HFFc6 (cell line): ENCODE results near the gene IL3RA. TPM values are rescaled to one million over a fixed set of nuclear protein-coding genes. Genes with fewer than 3 reads are reported as not detected.
"Not testable (repeated sequence)": the region's sequence is repeated elsewhere in the genome, so short reads cannot be mapped to it uniquely, and the experiment has no call there.

Source experiments
- DNase-seq: peaks from one replicate; pipeline ENCODE4 v3.0.0-alpha.2; 2018
- H3K27ac Mint-ChIP-seq: 2 replicates; pipeline ENCODE4 v1.8.0; 2020; ENCODE audit warnings: mild to moderate bottlenecking, mixed read lengths
- H3K27me3 Mint-ChIP-seq: 2 replicates; pipeline ENCODE4 v1.8.0; 2021; ENCODE audit warnings: mild to moderate bottlenecking, moderate library complexity, mixed read lengths; ENCODE audit not compliant: insufficient read depth
- H3K36me3 Mint-ChIP-seq: 2 replicates; pipeline ENCODE4 v1.8.0; 2021; ENCODE audit warnings: low read depth, mixed read lengths
- H3K4me1 Mint-ChIP-seq: 2 replicates; pipeline ENCODE4 v1.8.0; 2020; ENCODE audit warnings: low read depth, mixed read lengths
- H3K4me3 Mint-ChIP-seq: 2 replicates; pipeline ENCODE4 v1.8.0; 2020; ENCODE audit warnings: mild to moderate bottlenecking, moderate library complexity, mixed read lengths
- H3K9me3 Mint-ChIP-seq: 2 replicates; pipeline ENCODE4 v1.8.0; 2020; ENCODE audit warnings: mild to moderate bottlenecking, mixed read lengths
- microRNA-seq: library from miRNA; unstranded; fragments of <30 nt; microRNA quantifications from one replicate; pipeline ENCODE4, GENCODE V29; 2019
- total RNA-seq, 6 experiments: library from RNA; stranded (reverse); fragmentation: NEBNext Ultra II Directional; extraction: Animal tissue kit (Norgen Biotek cat#: 25700); gene quantifications; 2 replicates in 1 of 6; 3 replicates in 5 of 6; pipeline ENCODE4 v1.2.3, GENCODE V29; 2021
- TF ChIP-seq, protein P1 (sequence below): fragments of 200-600 bp; sonication (generic); IDR thresholded peaks from 2 replicates; pipeline ENCODE4 v1.5.0; 2021; ENCODE audit warnings: antibody characterized with exemption, mild to moderate bottlenecking

The IL3RA gene
- total RNA-seq, 6 experiments from 2014 or later, result 0.09 to 0.13 TPM; not detected in 4

DNA sequence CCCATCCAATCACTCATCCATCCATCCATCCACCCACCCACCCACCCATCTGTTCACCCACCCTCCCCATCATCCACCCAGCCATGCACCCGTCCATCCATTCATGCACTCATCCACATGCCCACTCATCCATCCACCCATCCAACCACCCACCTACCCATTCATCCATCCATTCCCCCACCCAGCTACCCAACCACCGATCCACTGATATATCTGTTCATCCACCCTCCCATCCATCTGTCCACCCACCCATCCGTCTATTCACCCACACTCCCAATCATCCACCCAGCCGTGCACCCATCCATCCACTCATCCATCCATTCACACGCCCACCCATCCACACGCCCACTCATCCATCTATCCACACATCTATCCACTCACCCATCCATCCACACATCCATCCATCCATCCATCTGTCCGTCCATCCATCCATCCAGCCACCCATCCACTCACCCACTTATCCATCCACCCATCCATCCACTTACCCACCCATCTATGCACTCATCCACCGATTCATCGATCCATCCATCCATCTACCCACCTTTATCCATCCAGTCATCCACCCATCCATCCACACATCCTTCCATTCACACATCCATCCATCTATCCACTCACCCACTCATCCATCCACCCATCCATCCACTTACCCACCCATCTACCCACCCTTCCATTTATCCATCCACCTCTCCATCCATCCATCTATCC lies 87.7 kb downstream of the IL3RA start:
- Mint-ChIP-seq H3K9me3 (peaks cover 46% of the 10 kb centered on the region), H3K4me3 (no peak overlapping the region), H3K27me3 (peaks cover 11% of the 10 kb centered on the region), H3K27ac (no peak overlapping the region), H3K36me3 (peaks cover 63% of the 10 kb centered on the region), H3K4me1 (no peaks in the 10 kb centered on the region)
- no peak for DNase-seq
- TF ChIP-seq, protein P1, sequence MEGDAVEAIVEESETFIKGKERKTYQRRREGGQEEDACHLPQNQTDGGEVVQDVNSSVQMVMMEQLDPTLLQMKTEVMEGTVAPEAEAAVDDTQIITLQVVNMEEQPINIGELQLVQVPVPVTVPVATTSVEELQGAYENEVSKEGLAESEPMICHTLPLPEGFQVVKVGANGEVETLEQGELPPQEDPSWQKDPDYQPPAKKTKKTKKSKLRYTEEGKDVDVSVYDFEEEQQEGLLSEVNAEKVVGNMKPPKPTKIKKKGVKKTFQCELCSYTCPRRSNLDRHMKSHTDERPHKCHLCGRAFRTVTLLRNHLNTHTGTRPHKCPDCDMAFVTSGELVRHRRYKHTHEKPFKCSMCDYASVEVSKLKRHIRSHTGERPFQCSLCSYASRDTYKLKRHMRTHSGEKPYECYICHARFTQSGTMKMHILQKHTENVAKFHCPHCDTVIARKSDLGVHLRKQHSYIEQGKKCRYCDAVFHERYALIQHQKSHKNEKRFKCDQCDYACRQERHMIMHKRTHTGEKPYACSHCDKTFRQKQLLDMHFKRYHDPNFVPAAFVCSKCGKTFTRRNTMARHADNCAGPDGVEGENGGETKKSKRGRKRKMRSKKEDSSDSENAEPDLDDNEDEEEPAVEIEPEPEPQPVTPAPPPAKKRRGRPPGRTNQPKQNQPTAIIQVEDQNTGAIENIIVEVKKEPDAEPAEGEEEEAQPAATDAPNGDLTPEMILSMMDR, result no peak

DNA sequence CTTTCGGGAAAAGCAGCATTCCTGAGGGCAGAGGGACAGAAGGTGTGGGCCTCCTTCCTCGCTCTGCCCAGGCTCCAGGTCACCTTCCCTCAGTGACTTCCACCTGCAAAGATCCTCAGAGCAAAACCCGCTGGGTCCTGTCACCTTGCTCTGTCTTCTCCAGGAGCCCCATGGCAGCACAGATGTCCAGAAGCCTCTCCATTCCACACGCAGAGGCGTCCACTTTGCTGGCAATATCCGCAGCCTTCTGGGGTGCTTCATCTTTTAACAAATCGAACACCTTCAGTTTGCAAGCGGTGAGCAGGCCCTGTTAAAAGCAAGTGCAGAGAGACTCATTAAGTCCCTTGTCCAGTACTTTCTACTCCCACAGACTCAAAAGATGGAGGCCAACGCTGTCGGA lies 88.8 kb downstream of the IL3RA start:
- Mint-ChIP-seq H3K36me3 (peaks cover 56% of the 10 kb centered on the region), H3K4me1 (no peaks in the 10 kb centered on the region), H3K27me3 (peaks cover 7% of the 10 kb centered on the region), H3K4me3 (no peak overlapping the region), H3K27ac (no peak overlapping the region), H3K9me3 (peaks cover 38% of the 10 kb centered on the region)
- no peak for DNase-seq
- TF ChIP-seq, protein P1, result no peak

DNA sequence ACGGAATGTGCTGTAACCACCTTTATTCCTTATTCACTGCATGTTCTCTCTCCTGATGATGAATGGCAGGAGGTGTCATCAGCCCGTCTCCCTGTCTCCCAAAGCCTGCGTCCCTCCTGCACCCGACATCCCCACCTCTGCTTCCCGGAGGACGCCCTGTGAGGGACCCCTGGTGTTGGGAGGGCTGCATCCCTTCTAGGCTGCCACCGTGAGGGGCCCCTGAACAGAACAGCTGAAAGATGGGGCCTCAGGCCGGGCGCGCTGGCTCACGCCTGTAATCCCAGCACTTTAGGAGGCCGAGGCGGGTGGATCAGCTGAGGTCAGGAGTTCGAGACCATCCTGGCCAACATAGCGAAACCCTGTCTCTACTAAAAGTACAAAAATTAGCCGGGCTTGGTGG lies 89.7 kb downstream of the IL3RA start:
- H3K4me3 Mint-ChIP-seq, DNase-seq, H3K4me1 Mint-ChIP-seq, H3K27me3 Mint-ChIP-seq, H3K27ac Mint-ChIP-seq: not testable (repeated sequence)
- Mint-ChIP-seq H3K9me3 (peaks cover 34% of the 10 kb centered on the region), H3K36me3 (peaks cover 55% of the 10 kb centered on the region)

DNA sequence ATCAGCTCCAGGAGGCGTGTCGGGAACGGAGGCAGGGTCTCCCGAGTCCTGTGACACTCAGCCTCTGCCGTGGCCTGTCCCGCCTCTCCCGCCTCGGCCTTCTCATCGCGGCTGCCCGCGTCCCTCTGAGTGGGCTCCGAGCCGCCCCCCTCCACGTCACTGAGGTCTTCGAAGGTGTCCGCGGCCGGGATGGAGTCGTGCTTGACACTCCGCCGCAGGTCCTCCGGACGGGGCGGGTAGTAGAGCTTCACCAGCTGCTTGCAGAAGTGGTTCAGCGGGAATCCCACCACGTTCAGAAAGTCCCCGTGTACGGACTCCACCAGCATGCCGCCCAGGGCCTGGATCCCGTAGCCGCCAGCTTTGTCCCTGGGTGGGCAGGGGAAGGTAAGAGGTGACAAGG lies 91.2 kb downstream of the IL3RA start:
- Mint-ChIP-seq H3K27me3 (peaks cover 3% of the 10 kb centered on the region), H3K4me3 (no peak overlapping the region), H3K27ac (no peak overlapping the region), H3K9me3 (peaks cover 20% of the 10 kb centered on the region), H3K36me3 (peaks cover 40% of the 10 kb centered on the region), H3K4me1 (no peaks in the 10 kb centered on the region)
- no peak for DNase-seq
- TF ChIP-seq, protein P1, result no peak

DNA sequence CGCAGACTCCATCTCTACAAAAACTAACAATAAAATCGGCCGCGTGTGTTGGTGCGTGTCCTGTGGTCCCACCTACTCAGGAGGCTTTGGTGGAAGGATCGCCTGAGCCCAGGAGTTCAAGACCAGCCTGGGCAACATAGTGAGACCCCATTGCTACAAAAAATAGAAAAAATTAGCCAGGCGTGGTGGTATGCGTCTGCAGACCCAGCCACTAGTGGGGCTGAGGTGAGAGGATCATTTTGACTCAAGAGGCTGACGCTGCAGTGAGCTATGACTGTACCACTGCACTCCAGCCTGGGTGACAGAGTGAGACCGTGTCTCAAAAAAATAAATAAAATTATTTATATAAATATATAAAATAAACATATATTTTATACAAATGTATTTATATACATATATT lies 93.9 kb downstream of the IL3RA start:
- no peak for DNase-seq
- peaks cover 2% of the 10 kb centered on the region for H3K27me3 Mint-ChIP-seq
- no peak overlapping the region for H3K27ac Mint-ChIP-seq
- H3K4me3 Mint-ChIP-seq, result no peak overlapping the region
- H3K4me1 Mint-ChIP-seq, result no peaks in the 10 kb centered on the region
- TF ChIP-seq, protein P1, result no peak
- H3K36me3 Mint-ChIP-seq, result peaks cover 15% of the 10 kb centered on the region
- no peaks in the 10 kb centered on the region for H3K9me3 Mint-ChIP-seq

Small RNA genes within 50 kb of the gene (microRNA-seq; reads per million reads assigned to microRNA genes)
- gene MIR3690, result not detected

Other genes starting within 250 kb of the IL3RA start
- under 1 TPM in 2 of 6 experiments, not detected in 4; 0.15 to 0.16 TPM for gene CRLF2, start 124.1 kb upstream of the IL3RA start, total RNA-seq
- under 1 TPM; 0.18 to 0.59 (median 0.42) TPM for gene CSF2RA, start 68.0 kb upstream of the IL3RA start, total RNA-seq
- 100 to 1,000 TPM; 295 to 345 (median 320) TPM for gene SLC25A6, start 55.3 kb downstream of the IL3RA start, total RNA-seq
- 10 to 100 TPM; 26.8 to 35.1 (median 32.8) TPM for gene ASMTL, start 116.1 kb downstream of the IL3RA start, total RNA-seq
- gene P2RY8, start 200.4 kb downstream of the IL3RA start, total RNA-seq, result not detected